HAP-1 (cell line): ENCODE results near the gene DDN.
A peak's percentile ranks its signal among the peaks of the same experiment; 100 is the strongest.

Experiments
- DNase-seq, 2 experiments: peaks; one replicate each; pipeline ENCODE4 v3.0.0-alpha.2; 2016 to 2020; ENCODE audit warnings: low spot score in 2 of 2
- H3K27me3 ChIP-seq: fragments of 250-450 bp; sonication (Bioruptor Pico); 2 replicates; pipeline ENCODE4 v1.5.1; 2020; ENCODE audit warnings: low read depth, mild to moderate bottlenecking, moderate library complexity
- H3K36me3 ChIP-seq: fragments of 250-450 bp; sonication (Bioruptor Pico); replicated peaks from 2 replicates; pipeline ENCODE4 v1.5.1; 2020; ENCODE audit warnings: mild to moderate bottlenecking
- H3K4me1 ChIP-seq: fragments of 250-450 bp; sonication (Bioruptor Pico); 2 replicates; pipeline ENCODE4 v1.5.1; 2020; ENCODE audit warnings: mild to moderate bottlenecking
- H3K4me3 ChIP-seq: fragments of 250-450 bp; sonication (Bioruptor Pico); 2 replicates; pipeline ENCODE4 v1.5.1; 2020; ENCODE audit warnings: mild to moderate bottlenecking, moderate library complexity
- H3K9me3 ChIP-seq: fragments of 250-450 bp; sonication (Bioruptor Pico); 2 replicates; pipeline ENCODE4 v1.5.1; 2020; ENCODE audit warnings: mild to moderate bottlenecking, moderate library complexity
- in situ Hi-C: fragments of 300-500 bp; cut with MboI; formaldehyde crosslinking; loops from 3 replicates; pipeline ENCODE4 v1.14.3; 2020; ENCODE audit warnings: low sequenced_read_pairs, inconsistent platforms, mixed read lengths

The DDN gene

GRCh38 chr12:48978741-48979601, 20.2 kb downstream of the DDN start:
- no peaks in the 10 kb centered on the region for H3K36me3 ChIP-seq
- no peaks in the 10 kb centered on the region; the same call in 1 of the 2 replicates for H3K4me1 ChIP-seq
- no peak overlapping the region for H3K4me3 ChIP-seq
- in situ Hi-C loops, result loop anchor here (5.0 kb wide), 1 partner anchor 117 kb away; no protein-coding TSS in a partner anchor
- H3K9me3 ChIP-seq, result no peaks in the 10 kb centered on the region
- DNase-seq, result no peak
- H3K27me3 ChIP-seq, result peaks cover 16% of the 10 kb centered on the region

- Histone ChIP-seq H3K36me3 (no peaks in the 10 kb centered on the region), H3K27me3 (peaks cover 16% of the 10 kb centered on the region), H3K9me3 (no peaks in the 10 kb centered on the region), H3K4me3 (no peak within 1 kb of the TSS), H3K4me1 (no peaks in the 10 kb centered on the region; the same call in 1 of the 2 replicates)
- DNase-seq, result no peak
- in situ Hi-C loops, result loop anchor here (5.0 kb wide), 1 partner anchor 116 kb away; no protein-coding TSS in a partner anchor
Observed at GRCh38 chr12:48978291-48978740, 20.9 kb downstream of the DDN start, which contains the start of gene WNT1. WNT1 (plus strand) TSS chr12:48978322; CDS start chr12:48978651, 329 bp downstream.

- Histone ChIP-seq H3K9me3 (no peaks in the 10 kb centered on the region), H3K4me1 (no peaks in the 10 kb centered on the region; the same call in 1 of the 2 replicates), H3K36me3 (no peaks in the 10 kb centered on the region), H3K4me3 (no peak overlapping the region), H3K27me3 (peaks cover 15% of the 10 kb centered on the region)
- peak in 1 of 2 experiments; percentile 82 for DNase-seq
- in situ Hi-C loops, result loop anchor here (5.0 kb wide), 1 partner anchor 115 kb away; no protein-coding TSS in a partner anchor
Observed at GRCh38 chr12:48977290-48978281, 21.6 kb downstream of the DDN start.

- H3K27me3 ChIP-seq, result no peaks in the 10 kb centered on the region
- no peak overlapping the region for H3K4me3 ChIP-seq
- peaks cover 8% of the 10 kb centered on the region for H3K4me1 ChIP-seq
- DNase-seq, result peak in 1 of 2 experiments; percentile 51
- in situ Hi-C loops, result no loop called here
- H3K36me3 ChIP-seq, result no peaks in the 10 kb centered on the region
- H3K9me3 ChIP-seq, result no peaks in the 10 kb centered on the region
Observed at GRCh38 chr12:48973941-48974673, 25.1 kb downstream of the DDN start.

GRCh38 chr12:48973531-48973930, 25.6 kb downstream of the DDN start:
- in situ Hi-C loops, result no loop called here
- Histone ChIP-seq H3K27me3 (no peaks in the 10 kb centered on the region), H3K4me1 (peaks cover 8% of the 10 kb centered on the region), H3K36me3 (no peaks in the 10 kb centered on the region), H3K4me3 (no peak overlapping the region), H3K9me3 (no peaks in the 10 kb centered on the region)
- no peak for DNase-seq

- Histone ChIP-seq H3K9me3 (no peaks in the 10 kb centered on the region), H3K27me3 (no peaks in the 10 kb centered on the region), H3K36me3 (no peaks in the 10 kb centered on the region), H3K4me1 (peaks cover 8% of the 10 kb centered on the region), H3K4me3 (no peak overlapping the region)
- in situ Hi-C loops, result no loop called here
- DNase-seq, result no peak
Observed at GRCh38 chr12:48972952-48973483, 26.2 kb downstream of the DDN start.

GRCh38 chr12:48972213-48972951, 26.8 kb downstream of the DDN start:
- Histone ChIP-seq H3K36me3 (no peaks in the 10 kb centered on the region), H3K27me3 (no peaks in the 10 kb centered on the region), H3K4me1 (peaks cover 8% of the 10 kb centered on the region), H3K9me3 (no peaks in the 10 kb centered on the region), H3K4me3 (no peak overlapping the region)
- in situ Hi-C loops, result no loop called here
- no peak for DNase-seq

GRCh38 chr12:48970702-48971334, 28.4 kb downstream of the DDN start:
- H3K4me3 ChIP-seq, result peak overlapping the region; percentile 40
- H3K4me1 ChIP-seq, result peaks cover 8% of the 10 kb centered on the region
- DNase-seq, result no peak
- H3K27me3 ChIP-seq, result no peaks in the 10 kb centered on the region
- no peaks in the 10 kb centered on the region for H3K36me3 ChIP-seq
- H3K9me3 ChIP-seq, result no peaks in the 10 kb centered on the region
- in situ Hi-C loops, result no loop called here

GRCh38 chr12:48969833-48970701, 29.1 kb downstream of the DDN start:
- peak overlapping the region; percentile 40 for H3K4me3 ChIP-seq
- no peaks in the 10 kb centered on the region for H3K36me3 ChIP-seq
- no peaks in the 10 kb centered on the region for H3K27me3 ChIP-seq
- in situ Hi-C loops, result no loop called here
- no peak for DNase-seq
- H3K4me1 ChIP-seq, result peaks cover 8% of the 10 kb centered on the region
- H3K9me3 ChIP-seq, result no peaks in the 10 kb centered on the region

- DNase-seq, result no peak
- H3K27me3 ChIP-seq, result no peaks in the 10 kb centered on the region
- no peak overlapping the region for H3K4me3 ChIP-seq
- in situ Hi-C loops, result no loop called here
- no peaks in the 10 kb centered on the region for H3K36me3 ChIP-seq
- no peaks in the 10 kb centered on the region for H3K9me3 ChIP-seq
- peaks cover 8% of the 10 kb centered on the region for H3K4me1 ChIP-seq
Observed at GRCh38 chr12:48969160-48969771, 29.9 kb downstream of the DDN start.

GRCh38 chr12:48968467-48968866, 30.7 kb downstream of the DDN start:
- no peaks in the 10 kb centered on the region for H3K27me3 ChIP-seq
- H3K4me3 ChIP-seq, result no peak overlapping the region
- H3K4me1 ChIP-seq, result peaks cover 8% of the 10 kb centered on the region

More at GRCh38 chr12:48968467-48968866, 30.7 kb downstream of the DDN start:
- H3K36me3 ChIP-seq, result no peaks in the 10 kb centered on the region
- DNase-seq, result no peak
- H3K9me3 ChIP-seq, result no peaks in the 10 kb centered on the region
- in situ Hi-C loops, result no loop called here
